HG02759 (cell line): ENCODE data around the gene ZFP36L2.

Experiments
- ATAC-seq: cut with Tn5 transposase; IDR thresholded peaks from one replicate; pipeline ENCODE4 v1.9.1; 2021; ENCODE audit warnings: mild to moderate bottlenecking, moderate library complexity; ENCODE audit not compliant: unreplicated experiment

The ZFP36L2 gene

GRCh38 chr2:43224571-43225092, 1.8 kb downstream of the ZFP36L2 start:
- ATAC-seq: no peak

- ATAC-seq: no peak
Measured at GRCh38 chr2:43224131-43224570, 2.3 kb downstream of the ZFP36L2 start.

GRCh38 chr2:43223521-43224001, 2.8 kb downstream of the ZFP36L2 start:
- ATAC-seq: no peak

- no peak for ATAC-seq
Measured at GRCh38 chr2:43222475-43223309, 3.7 kb downstream of the ZFP36L2 start.

- no peak for ATAC-seq
Measured at GRCh38 chr2:43221763-43222474, 4.5 kb downstream of the ZFP36L2 start.

- ATAC-seq: no peak
Measured at GRCh38 chr2:43221124-43221762, 5.2 kb downstream of the ZFP36L2 start.

GRCh38 chr2:43220760-43221123, 5.7 kb downstream of the ZFP36L2 start:
- no peak for ATAC-seq

- ATAC-seq: no peak
Measured at GRCh38 chr2:43220229-43220751, 6.1 kb downstream of the ZFP36L2 start.

GRCh38 chr2:43219383-43220228, 6.8 kb downstream of the ZFP36L2 start:
- ATAC-seq: peak; percentile 57

- peak; percentile 34 for ATAC-seq
Measured at GRCh38 chr2:43218702-43219382, 7.6 kb downstream of the ZFP36L2 start.

GRCh38 chr2:43218155-43218701, 8.2 kb downstream of the ZFP36L2 start:
- ATAC-seq: no peak

- ATAC-seq: no peak
Measured at GRCh38 chr2:43217228-43218154, 8.9 kb downstream of the ZFP36L2 start.

- ATAC-seq: no peak
Measured at GRCh38 chr2:43216629-43217028, 9.8 kb downstream of the ZFP36L2 start.

- no peak for ATAC-seq
Measured at GRCh38 chr2:43215673-43216255, 10.6 kb downstream of the ZFP36L2 start.

GRCh38 chr2:43214253-43214652, 12.2 kb downstream of the ZFP36L2 start:
- ATAC-seq: no peak

GRCh38 chr2:43212931-43213330, 13.5 kb downstream of the ZFP36L2 start:
- no peak for ATAC-seq

GRCh38 chr2:43212216-43212835, 14.1 kb downstream of the ZFP36L2 start:
- ATAC-seq: no peak
